H1 (cell line): Measurements from ENCODE around the gene GKAP1. TPM values are rescaled to one million over a fixed set of nuclear protein-coding genes. Genes with fewer than 3 reads are reported as not detected.
"Not testable (repeated sequence)": the region's sequence is repeated elsewhere in the genome, so short reads cannot be mapped to it uniquely, and the experiment has no call there.

ENCODE experiments used
- CTCF ChIA-PET: fragments of 300-600 bp; sonication (Branson Sonifier 250); formaldehyde crosslinking; loops from one replicate; lab custom pipeline; 2021; ENCODE audit not compliant: partially characterized antibody; lab: Charles Lee
- POLR2A ChIA-PET: fragments of 300-600 bp; sonication (Branson Sonifier 250); formaldehyde crosslinking; loops from one replicate; lab custom pipeline; 2021; ENCODE audit warnings: inconsistent platforms; ENCODE audit not compliant: partially characterized antibody; lab: Charles Lee
- DNase-seq, 2 experiments: peaks; one replicate each; pipeline versions ENCODE4 v3.0.0 to v3.0.0-alpha.2; 2010 to 2022; ENCODE audit warnings: low spot score in 2 of 2, low read depth in 1 of 2, mixed read lengths in 1 of 2
- FAIRE-seq: peaks from 2 replicates; lab custom pipeline; 2011; peaks lifted over from hg19 to GRCh38; lab: Jason Lieb, UNC
- H2AFZ ChIP-seq: 2 replicates; pipeline ENCODE4 v1.8.1; 2012; ENCODE audit warnings: low read length, inconsistent platforms
- H2AK5ac ChIP-seq: 2 replicates; pipeline ENCODE4 v1.6.1; 2013; ENCODE audit warnings: low read depth, low read length
- H2BK120ac ChIP-seq: replicated peaks from 2 replicates; pipeline ENCODE3; 2013; ENCODE audit warnings: low read depth, low read length, inconsistent platforms
- H2BK12ac ChIP-seq: 2 replicates; pipeline ENCODE4 v1.6.1; 2013; ENCODE audit warnings: low read depth, low read length
- H2BK15ac ChIP-seq: 2 replicates; pipeline ENCODE4 v1.6.1; 2013; ENCODE audit warnings: low read length
- H2BK20ac ChIP-seq: 2 replicates; pipeline ENCODE4 v1.6.1; 2013; ENCODE audit warnings: low read length
- H2BK5ac ChIP-seq: 2 replicates; pipeline ENCODE4 v1.6.1; 2013; ENCODE audit warnings: low read depth, low read length
- H3K14ac ChIP-seq: 2 replicates; pipeline ENCODE4 v1.6.1; 2013; ENCODE audit warnings: inconsistent platforms; ENCODE audit not compliant: insufficient read length
- H3K18ac ChIP-seq: 2 replicates; pipeline ENCODE4 v1.6.1; 2013; ENCODE audit warnings: low read length; ENCODE audit errors: extremely low read depth
- H3K23ac ChIP-seq: 2 replicates; pipeline ENCODE4 v1.6.1; 2013; ENCODE audit warnings: inconsistent platforms; ENCODE audit not compliant: insufficient read length
- H3K23me2 ChIP-seq: 2 replicates; pipeline ENCODE4 v1.6.1; 2013; ENCODE audit warnings: low read depth, low read length
- H3K27ac ChIP-seq: 2 replicates; pipeline ENCODE4 v1.6.1; 2011; ENCODE audit warnings: low read depth, low read length, inconsistent platforms
- H3K27me3 ChIP-seq, 4 experiments: replicated peaks in 1 of 4; 1 replicate in 1 of 4; 2 replicates in 3 of 4; pipeline versions ENCODE4 v1.6.1 to v1.8.1; 2011 to 2013; ENCODE audit warnings: low read length in 3 of 4, mild to moderate bottlenecking in 3 of 4, inconsistent platforms in 2 of 4, mixed read lengths in 2 of 4, moderate library complexity in 1 of 4; ENCODE audit not compliant: control insufficient read depth in 3 of 4, insufficient read depth in 3 of 4; ENCODE audit errors: extremely low read depth in 1 of 4
- H3K36me3 ChIP-seq, 4 experiments: 2 replicates each; pipeline versions ENCODE4 v1.6.1 to v1.8.1; 2011 to 2013; ENCODE audit warnings: mild to moderate bottlenecking in 4 of 4, low read length in 3 of 4, moderate library complexity in 2 of 4, control low read depth in 1 of 4, inconsistent platforms in 1 of 4; ENCODE audit not compliant: insufficient read depth in 4 of 4, control insufficient read depth in 2 of 4
- H3K4ac ChIP-seq: replicated peaks from 2 replicates; pipeline ENCODE3; 2013; ENCODE audit warnings: low read length, low read depth, mixed read lengths, inconsistent platforms; ENCODE audit not compliant: insufficient read length
- H3K4me1 ChIP-seq, 4 experiments: replicated peaks in 1 of 4; 1 replicate in 1 of 4; 2 replicates in 3 of 4; pipeline versions ENCODE4 v1.6.1 to v1.8.1; 2011 to 2013; ENCODE audit warnings: low read length in 3 of 4, inconsistent platforms in 2 of 4, mixed read lengths in 1 of 4; ENCODE audit not compliant: insufficient read depth in 4 of 4, control insufficient read depth in 3 of 4
- H3K4me2 ChIP-seq, 2 experiments: 2 replicates each; pipeline versions ENCODE4 v1.6.1 to v1.8.1; 2011 to 2013; ENCODE audit warnings: low read depth in 2 of 2, low read length in 2 of 2, control low read depth in 1 of 2, inconsistent platforms in 1 of 2, mild to moderate bottlenecking in 1 of 2; ENCODE audit not compliant: insufficient read depth in 1 of 2
- H3K4me3 ChIP-seq, 4 experiments: fragments of 200-600, 300-600 bp in 1 of 4; sonication (generic), shearing (Covaris generic), sonication (Bioruptor Twin) in 1 of 4; 2 replicates each; pipeline versions ENCODE4 v1.5.1 to v1.8.1; 2011 to 2016; ENCODE audit warnings: low read length in 4 of 4, low read depth in 3 of 4, control low read depth in 2 of 4, inconsistent platforms in 2 of 4, mild to moderate bottlenecking in 2 of 4, mixed read lengths in 1 of 4, moderate library complexity in 1 of 4; ENCODE audit not compliant: insufficient read depth in 2 of 4; ENCODE audit errors: extremely low read depth in 1 of 4
- H3K56ac ChIP-seq: replicated peaks from 2 replicates; pipeline ENCODE3; 2013; ENCODE audit warnings: low read depth, mild to moderate bottlenecking, mixed read lengths, low read length, inconsistent platforms; ENCODE audit not compliant: insufficient read length
- H3K79me1 ChIP-seq: 2 replicates; pipeline ENCODE4 v1.6.1; 2013; ENCODE audit warnings: low read depth, low read length, control low read depth
- H3K79me2 ChIP-seq, 2 experiments: 2 replicates each; pipeline versions ENCODE4 v1.6.1 to v1.8.1; 2012 to 2013; ENCODE audit warnings: low read length in 2 of 2, mild to moderate bottlenecking in 2 of 2, inconsistent platforms in 1 of 2; ENCODE audit not compliant: insufficient read depth in 2 of 2, control insufficient read depth in 1 of 2
- H3K9ac ChIP-seq, 4 experiments: replicated peaks in 1 of 4; 1 replicate in 1 of 4; 2 replicates in 3 of 4; pipeline versions ENCODE4 v1.6.1 to v1.8.1; 2011 to 2013; ENCODE audit warnings: low read depth in 3 of 4, low read length in 3 of 4, control low read depth in 2 of 4, mild to moderate bottlenecking in 2 of 4, moderate library complexity in 2 of 4, inconsistent platforms in 1 of 4; ENCODE audit errors: extremely low read depth in 1 of 4
- H3K9me3 ChIP-seq, 2 experiments: 2 replicates each; pipeline versions ENCODE4 v1.6.1 to v1.8.1; 2012 to 2013; ENCODE audit warnings: mild to moderate bottlenecking in 2 of 2, moderate library complexity in 2 of 2, control low read depth in 1 of 2, inconsistent platforms in 1 of 2, low read depth in 1 of 2, low read length in 1 of 2, mixed read lengths in 1 of 2; ENCODE audit not compliant: insufficient read depth in 2 of 2
- H4K20me1 ChIP-seq, 2 experiments: replicated peaks in 1 of 2; 2 replicates each; pipeline versions ENCODE3 to v1.8.1; 2011 to 2013; ENCODE audit warnings: inconsistent platforms in 2 of 2, low read length in 2 of 2, mild to moderate bottlenecking in 1 of 2; ENCODE audit not compliant: insufficient read depth in 2 of 2, control insufficient read depth in 1 of 2
- H4K5ac ChIP-seq: 2 replicates; pipeline ENCODE4 v1.6.1; 2013; ENCODE audit warnings: low read length, low read depth, mixed read lengths, inconsistent platforms; ENCODE audit not compliant: insufficient read length
- H4K8ac ChIP-seq: 2 replicates; pipeline ENCODE4 v1.8.0; 2013; ENCODE audit warnings: mild to moderate bottlenecking, moderate library complexity, low read length, inconsistent platforms; ENCODE audit not compliant: insufficient read depth; ENCODE audit errors: extremely low read depth
- H4K91ac ChIP-seq: replicated peaks from 2 replicates; pipeline ENCODE3; 2013; ENCODE audit warnings: low read length, mixed read lengths, inconsistent platforms; ENCODE audit not compliant: insufficient read length
- WGBS, 2 experiments: shearing (Covaris generic) in 1 of 2; methylation state at CpG; one replicate each; pipeline versions ENCODE4 v1.1.6 to v1.1.7; 2013 to 2015; ENCODE audit warnings: low lambda C conversion rate in 2 of 2, mixed read lengths in 2 of 2, inconsistent platforms in 1 of 2, low coverage in 1 of 2, missing lambda C conversion rate in 1 of 2; ENCODE audit not compliant: insufficient replicate concordance in 2 of 2, insufficient coverage in 1 of 2, insufficient read length in 1 of 2; ENCODE audit errors: extremely low coverage in 1 of 2, missing lambda C conversion rate in 1 of 2; 5-methylcytosine and 5-hydroxymethylcytosine counted together
- polyA plus RNA-seq, 7 experiments: library from polyadenylated mRNA; depleted of rRNA in 3 of 7; stranded (reverse) in 5 of 7; unstranded in 2 of 7; fragments of >200 nt in 5 of 7; fragments of 200-250 nt in 2 of 7; gene quantifications; 1 replicate in 5 of 7; 2 replicates in 1 of 7; 4 replicates in 1 of 7; pipeline versions ENCODE4 v1.2.1 to v1.2.3, GENCODE V29; 2011 to 2013; ENCODE audit warnings: missing spikeins in 2 of 7, mixed read lengths in 2 of 7
- total RNA-seq: library from RNA; stranded (reverse); fragmentation: NEBNext Ultra II Directional; extraction: Animal tissue kit (Norgen Biotek cat#: 25700); gene quantifications from 2 replicates; pipeline ENCODE4 v1.2.1, GENCODE V29; 2021

GKAP1 gene
- total and polyA plus RNA-seq, 2 of the 8 experiments (the other 6 are each of a cell fraction or from before 2014, with no cell fraction given), result 0.97 to 5.3 TPM

DNA sequence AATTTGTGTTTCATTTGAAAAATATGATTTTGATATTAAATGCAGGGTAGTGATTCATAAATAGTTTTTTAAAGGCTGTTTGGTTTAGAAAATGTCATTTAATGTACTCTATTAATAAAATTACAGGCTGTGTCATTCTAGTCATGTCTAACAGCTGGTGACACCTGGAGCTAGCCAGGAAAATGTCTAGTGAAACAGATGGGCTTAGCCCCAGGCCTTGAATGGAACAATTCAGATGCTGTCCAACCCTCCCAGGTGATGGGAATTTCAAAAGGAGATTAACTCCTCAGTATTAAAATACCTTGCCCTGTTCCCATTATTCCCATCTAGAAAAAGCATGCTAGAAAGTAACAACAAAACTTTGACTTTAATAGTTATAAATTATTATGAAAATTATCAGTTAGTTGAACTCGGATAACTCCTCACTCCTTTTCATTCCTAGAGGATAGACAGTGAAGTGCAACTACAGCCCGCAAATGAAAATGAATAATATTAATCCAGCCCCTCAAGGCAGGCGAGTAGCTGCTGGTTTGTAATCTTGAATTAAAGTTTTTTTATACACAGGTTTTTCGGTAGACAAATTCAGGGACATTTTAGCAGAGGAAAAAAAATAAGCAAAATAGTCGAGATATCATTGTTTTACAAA, 13.0 kb upstream of the GKAP1 start:
- H2AFZ ChIP-seq, DNase-seq, H3K14ac ChIP-seq, H3K4me3 ChIP-seq, H3K23ac ChIP-seq, H2BK15ac ChIP-seq, H2BK5ac ChIP-seq, H3K9ac ChIP-seq, H3K18ac ChIP-seq, H3K4me2 ChIP-seq, H3K79me2 ChIP-seq, H3K79me1 ChIP-seq, CTCF ChIA-PET, H3K4me1 ChIP-seq, H3K27me3 ChIP-seq, H2BK12ac ChIP-seq, H3K27ac ChIP-seq, H4K20me1 ChIP-seq, H2BK20ac ChIP-seq, H2AK5ac ChIP-seq, H2BK120ac ChIP-seq, H3K56ac ChIP-seq, H4K91ac ChIP-seq, H4K8ac ChIP-seq, H3K36me3 ChIP-seq, H3K4ac ChIP-seq, H3K9me3 ChIP-seq, H4K5ac ChIP-seq, H3K23me2 ChIP-seq: not testable (repeated sequence)
- WGBS, 2 experiments, result 84% methylated on average over 5 of the region's 5 CpGs; no CpG with 5 or more reads in 1 of the 2 experiments
- POLR2A ChIA-PET, result interaction anchor here (1.1 kb wide), 1 partner anchor 91 kb away, joined by 5 read pairs; the partner anchor contains the start of gene KIF27
- peak; percentile 71 for FAIRE-seq
